OCI-LY1 (cell line): ENCODE results near the gene PLEKHA8.

Experiments
- EZH2 ChIP-seq: fragments of 200-600 bp; sonication (generic), shearing (Covaris generic); IDR thresholded peaks from 2 replicates; pipeline ENCODE4 v1.8.0; 2017; ENCODE audit warnings: borderline replicate concordance, mixed run types, mild to moderate bottlenecking, antibody characterized with exemption, low read length, moderate library complexity, mixed read lengths
- TF ChIP-seq, protein P1 (sequence below): fragments of 200-600 bp; sonication (generic), shearing (Covaris generic); IDR thresholded peaks from 2 replicates; pipeline ENCODE4 v1.5.1; 2017; ENCODE audit warnings: mild to moderate bottlenecking, antibody characterized with exemption, low read length, moderate library complexity, mixed read lengths

DNA sequence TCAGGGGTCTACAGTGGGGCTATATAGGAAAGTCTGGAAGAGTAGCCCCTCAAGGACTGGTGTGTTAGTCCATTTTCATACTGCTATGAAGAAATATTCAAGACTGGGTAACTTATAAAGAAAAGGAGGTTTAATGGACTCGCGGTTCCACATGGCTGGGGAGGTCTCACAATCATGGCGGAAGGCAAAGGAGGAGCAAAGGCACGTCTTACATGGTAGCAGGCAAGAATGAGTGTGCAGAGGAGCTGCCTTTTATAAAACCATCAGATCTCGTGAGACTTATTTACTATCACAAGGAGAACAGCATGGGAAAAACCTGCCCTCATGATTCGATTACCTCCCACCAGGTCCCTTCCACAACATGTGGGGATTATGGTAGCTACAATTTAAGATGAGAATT, 4.7 kb upstream of the PLEKHA8 start:
- TF ChIP-seq EZH2 = no peak
- TF ChIP-seq, protein P1, sequence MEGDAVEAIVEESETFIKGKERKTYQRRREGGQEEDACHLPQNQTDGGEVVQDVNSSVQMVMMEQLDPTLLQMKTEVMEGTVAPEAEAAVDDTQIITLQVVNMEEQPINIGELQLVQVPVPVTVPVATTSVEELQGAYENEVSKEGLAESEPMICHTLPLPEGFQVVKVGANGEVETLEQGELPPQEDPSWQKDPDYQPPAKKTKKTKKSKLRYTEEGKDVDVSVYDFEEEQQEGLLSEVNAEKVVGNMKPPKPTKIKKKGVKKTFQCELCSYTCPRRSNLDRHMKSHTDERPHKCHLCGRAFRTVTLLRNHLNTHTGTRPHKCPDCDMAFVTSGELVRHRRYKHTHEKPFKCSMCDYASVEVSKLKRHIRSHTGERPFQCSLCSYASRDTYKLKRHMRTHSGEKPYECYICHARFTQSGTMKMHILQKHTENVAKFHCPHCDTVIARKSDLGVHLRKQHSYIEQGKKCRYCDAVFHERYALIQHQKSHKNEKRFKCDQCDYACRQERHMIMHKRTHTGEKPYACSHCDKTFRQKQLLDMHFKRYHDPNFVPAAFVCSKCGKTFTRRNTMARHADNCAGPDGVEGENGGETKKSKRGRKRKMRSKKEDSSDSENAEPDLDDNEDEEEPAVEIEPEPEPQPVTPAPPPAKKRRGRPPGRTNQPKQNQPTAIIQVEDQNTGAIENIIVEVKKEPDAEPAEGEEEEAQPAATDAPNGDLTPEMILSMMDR = no peak
